GM12878 (cell line): ENCODE measurements around the gene LAP3. TPM values are rescaled to one million over a fixed set of nuclear protein-coding genes. Genes with fewer than 3 reads are reported as not detected.

ENCODE experiments used
- ATF2 ChIP-seq: IDR thresholded peaks from 2 replicates; pipeline ENCODE4 v1.6.1; 2012; ENCODE audit warnings: low read length, inconsistent platforms
- BCL3 ChIP-seq: IDR thresholded peaks from 2 replicates; pipeline ENCODE4 v1.6.1; 2011; ENCODE audit warnings: borderline replicate concordance, low read depth, mild to moderate bottlenecking, moderate library complexity, low read length; ENCODE audit not compliant: insufficient read depth, poor library complexity, severe bottlenecking
- CHD1 ChIP-seq: IDR thresholded peaks from 2 replicates; pipeline ENCODE4 v1.6.1; 2012; ENCODE audit warnings: low read depth, low read length, improper control_type of control experiment
- CREB1 ChIP-seq: IDR thresholded peaks from 2 replicates; pipeline ENCODE4 v1.6.1; 2012; ENCODE audit warnings: low read depth, mild to moderate bottlenecking, inconsistent platforms
- CTCF ChIP-seq, 3 experiments: IDR thresholded peaks in 2 of 3; conservative IDR thresholded peaks in 1 of 3; 2 replicates each; pipeline ENCODE4 v1.5.1; 2011; ENCODE audit warnings: low read depth in 3 of 3, low read length in 3 of 3, mild to moderate bottlenecking in 3 of 3, control low read depth in 2 of 3, moderate library complexity in 2 of 3, inconsistent platforms in 1 of 3, mixed read lengths in 1 of 3; ENCODE audit not compliant: control insufficient read depth in 2 of 3, insufficient read depth in 1 of 3; ENCODE audit errors: extremely low read depth in 1 of 3
- EZH2 ChIP-seq: IDR thresholded peaks from 2 replicates; pipeline ENCODE4 v1.6.1; 2012; ENCODE audit warnings: low read depth, mild to moderate bottlenecking, control low read depth, inconsistent platforms, low read length, borderline replicate concordance; ENCODE audit not compliant: control insufficient read depth
- HCFC1 ChIP-seq: fragments of 150-350 bp; IDR thresholded peaks from 2 replicates; pipeline ENCODE4 v1.6.1; 2014; ENCODE audit warnings: low read length
- HDAC6 ChIP-seq: fragments of 200-600 bp; sonication (generic); IDR thresholded peaks from one replicate; pipeline ENCODE4 v1.8.0; 2017; ENCODE audit warnings: antibody characterized with exemption; ENCODE audit not compliant: unreplicated experiment
- IKZF1 ChIP-seq: fragments of 450-650 bp; conservative IDR thresholded peaks from 2 replicates; pipeline ENCODE4 v1.6.1; 2017; ENCODE audit warnings: antibody characterized with exemption, mild to moderate bottlenecking
- MTA2 ChIP-seq: fragments of 450-650 bp; IDR thresholded peaks from 2 replicates; pipeline ENCODE4 v1.6.1; 2016; ENCODE audit warnings: low read depth, mild to moderate bottlenecking, moderate library complexity
- MYC ChIP-seq: IDR thresholded peaks from 2 replicates; pipeline ENCODE4 v1.6.1; 2011; ENCODE audit warnings: mild to moderate bottlenecking, low read length, moderate library complexity, inconsistent platforms; ENCODE audit not compliant: insufficient read depth, insufficient replicate concordance, insufficient read length, severe bottlenecking
- NR2C2 ChIP-seq: IDR thresholded peaks from 2 replicates; pipeline ENCODE4 v1.6.1; 2011; ENCODE audit warnings: borderline replicate concordance, low read depth; ENCODE audit not compliant: control insufficient read depth, insufficient read length
- PKNOX1 ChIP-seq: fragments of 450-650 bp; IDR thresholded peaks from 2 replicates; pipeline ENCODE4 v1.6.1; 2016; ENCODE audit warnings: mild to moderate bottlenecking
- POLR2AphosphoS2 ChIP-seq: IDR thresholded peaks from 2 replicates; pipeline ENCODE4 v1.6.1; 2011; ENCODE audit warnings: low read depth, mild to moderate bottlenecking, low read length, improper control_type of control experiment, moderate library complexity
- POLR2AphosphoS5 ChIP-seq: IDR thresholded peaks from 2 replicates; pipeline ENCODE4 v1.6.1; 2011; ENCODE audit warnings: mild to moderate bottlenecking, low read length, inconsistent platforms
- RB1 ChIP-seq: fragments of 450-650 bp; formaldehyde crosslinking; IDR thresholded peaks from 2 replicates; pipeline ENCODE4 v1.6.1; 2017; ENCODE audit warnings: mild to moderate bottlenecking, borderline replicate concordance
- RUNX3 ChIP-seq: IDR thresholded peaks from 2 replicates; pipeline ENCODE4 v1.6.1; 2012; ENCODE audit warnings: low read length, inconsistent platforms
- SMARCA5 ChIP-seq: fragments of 450-650 bp; IDR thresholded peaks from 2 replicates; pipeline ENCODE4 v1.6.1; 2017; ENCODE audit warnings: mild to moderate bottlenecking
- SPI1 ChIP-seq: IDR thresholded peaks from 2 replicates; pipeline ENCODE4 v1.6.1; 2011; ENCODE audit warnings: low read depth, mild to moderate bottlenecking, low read length, moderate library complexity, borderline replicate concordance; ENCODE audit not compliant: insufficient read depth
- SREBF1 ChIP-seq: IDR thresholded peaks from 2 replicates; pipeline ENCODE4 v1.6.1; 2012; ENCODE audit warnings: mild to moderate bottlenecking, low read length
- SREBF2 ChIP-seq: IDR thresholded peaks from 2 replicates; pipeline ENCODE4 v1.6.1; 2012; ENCODE audit warnings: mild to moderate bottlenecking, low read length
- polyA plus RNA-seq, 11 experiments: library from polyadenylated mRNA; depleted of rRNA in 4 of 11; unstranded in 6 of 11; stranded (reverse) in 5 of 11; fragments of >200 nt; fragmentation: Nextera tagmentation in 4 of 11; fragmentation: Illumina TruSeq in 1 of 11; extraction: Ambion mirVana in 4 of 11; extraction: Trizol in 1 of 11; gene quantifications; 1 replicate in 1 of 11; 2 replicates in 10 of 11; pipeline versions ENCODE4 v1.2.1 to v1.2.3, GENCODE V29; 2011 to 2016; ENCODE audit warnings: inconsistent platforms in 2 of 11, missing spikeins in 2 of 11, low read depth in 1 of 11
- total RNA-seq, 4 experiments: library from RNA; depleted of rRNA in 3 of 4; stranded (reverse); fragments of >200 nt in 3 of 4; fragmentation: Illumina TruSeq in 1 of 4; extraction: Trizol in 1 of 4; gene quantifications; 2 replicates each; pipeline versions ENCODE4 v1.2.1 to v1.2.3, GENCODE V29; 2013 to 2021
- TF ChIP-seq, protein P1 (sequence below): IDR thresholded peaks from 2 replicates; pipeline ENCODE4 v1.6.1; 2011; ENCODE audit warnings: low read depth, mild to moderate bottlenecking, low read length, moderate library complexity, borderline replicate concordance; ENCODE audit errors: extremely low read depth
- TF ChIP-seq, protein P2 (sequence below): IDR thresholded peaks from 2 replicates; pipeline ENCODE4 v1.6.1; 2011; ENCODE audit warnings: mild to moderate bottlenecking, low read depth, low read length, moderate library complexity; ENCODE audit not compliant: insufficient replicate concordance

The LAP3 gene
- total and polyA plus RNA-seq, 10 of the 15 experiments (the other 5 are each of a cell fraction or from before 2014, with no cell fraction given) = 134 to 249 (median 204) TPM

- TF ChIP-seq CTCF (IDR thresholded peaks at IDR 0.05 in 2 of 3, conservative IDR thresholded peaks at IDR 0.05 in 1 of 3; ENCODE audit: control insufficient read depth in 2 of 3, extremely low read depth in 1 of 3, insufficient read depth in 1 of 3, low read depth in 3 of 3, low read length in 3 of 3) = no peak
- TF ChIP-seq POLR2AphosphoS5 = peak; percentile 47; the same call in 1 of the 2 replicates
- no peak for TF ChIP-seq POLR2AphosphoS2
- TF ChIP-seq ATF2 = 0 out of 2 replicates have a peak, but pooled peaks have one; percentile 47
- 0 out of 2 replicates have a peak, but pooled peaks have one; percentile 33 for TF ChIP-seq SMARCA5
- TF ChIP-seq BCL3 = no peak
- no peak for TF ChIP-seq SREBF1
- TF ChIP-seq SPI1 = peak; percentile 99
- no peak for TF ChIP-seq EZH2
- TF ChIP-seq, protein P1, sequence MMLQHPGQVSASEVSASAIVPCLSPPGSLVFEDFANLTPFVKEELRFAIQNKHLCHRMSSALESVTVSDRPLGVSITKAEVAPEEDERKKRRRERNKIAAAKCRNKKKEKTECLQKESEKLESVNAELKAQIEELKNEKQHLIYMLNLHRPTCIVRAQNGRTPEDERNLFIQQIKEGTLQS = no peak
- TF ChIP-seq RUNX3 = peak; percentile 86
- TF ChIP-seq CHD1 = no peak
- no peak for TF ChIP-seq CREB1
- peak; percentile 58; the same call in 1 of the 2 replicates for TF ChIP-seq IKZF1
- TF ChIP-seq HDAC6 = no peak
- TF ChIP-seq PKNOX1 = peak; percentile 85
- TF ChIP-seq, protein P2, sequence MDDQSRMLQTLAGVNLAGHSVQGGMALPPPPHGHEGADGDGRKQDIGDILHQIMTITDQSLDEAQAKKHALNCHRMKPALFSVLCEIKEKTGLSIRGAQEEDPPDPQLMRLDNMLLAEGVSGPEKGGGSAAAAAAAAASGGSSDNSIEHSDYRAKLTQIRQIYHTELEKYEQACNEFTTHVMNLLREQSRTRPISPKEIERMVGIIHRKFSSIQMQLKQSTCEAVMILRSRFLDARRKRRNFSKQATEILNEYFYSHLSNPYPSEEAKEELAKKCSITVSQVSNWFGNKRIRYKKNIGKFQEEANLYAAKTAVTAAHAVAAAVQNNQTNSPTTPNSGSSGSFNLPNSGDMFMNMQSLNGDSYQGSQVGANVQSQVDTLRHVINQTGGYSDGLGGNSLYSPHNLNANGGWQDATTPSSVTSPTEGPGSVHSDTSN = peak; percentile 43
- peak; percentile 85 for TF ChIP-seq MTA2
- TF ChIP-seq MYC = no peak
- TF ChIP-seq SREBF2 = no peak
- TF ChIP-seq NR2C2 = no peak
- no peak for TF ChIP-seq HCFC1
- no peak for TF ChIP-seq RB1
Observed at GRCh38 chr4:17595471-17596005, 18.5 kb downstream of the LAP3 start (continued).
